Mucosa of rectum (tissue), 2 donors: Measurements from ENCODE around the gene HIP1.

Experiments used
- H3K27ac ChIP-seq, 2 donors: one replicate each; pipeline ENCODE4 v1.7.0; 2013; ENCODE audit warnings: inconsistent platforms in 2 of 2, low read depth in 2 of 2, low read length in 2 of 2
- H3K27me3 ChIP-seq, 2 donors: one replicate each; pipeline ENCODE4 v1.7.0; 2013; ENCODE audit warnings: low read length in 2 of 2; ENCODE audit not compliant: control insufficient read depth in 2 of 2, insufficient read depth in 2 of 2
- H3K36me3 ChIP-seq, 2 donors: one replicate each; pipeline ENCODE4 v1.7.0; 2013; ENCODE audit warnings: low read length in 2 of 2; ENCODE audit not compliant: control insufficient read depth in 2 of 2, insufficient read depth in 2 of 2
- H3K4me1 ChIP-seq, 2 donors: one replicate each; pipeline ENCODE4 v1.7.0; 2013; ENCODE audit warnings: low read length in 2 of 2, mild to moderate bottlenecking in 1 of 2; ENCODE audit not compliant: control insufficient read depth in 2 of 2, insufficient read depth in 2 of 2
- H3K4me3 ChIP-seq, 2 donors: one replicate each; pipeline ENCODE4 v1.7.0; 2013; ENCODE audit warnings: low read length in 2 of 2
- H3K9ac ChIP-seq, 2 donors: one replicate each; pipeline ENCODE4 v1.7.0; 2013; ENCODE audit warnings: low read length in 2 of 2, low read depth in 1 of 2, mild to moderate bottlenecking in 1 of 2
- H3K9me3 ChIP-seq, 2 donors: one replicate each; pipeline ENCODE4 v1.7.0; 2013; ENCODE audit warnings: low read length in 2 of 2; ENCODE audit not compliant: control insufficient read depth in 2 of 2
- donor health status: healthy.
- donor health status: Normal muscosa, but diverticular disease.

Gene HIP1

GRCh38 chr7:75646571-75647102, 92.1 kb downstream of the HIP1 start:
- no peak overlapping the region for H3K4me3 ChIP-seq
- no peaks in the 10 kb centered on the region for H3K36me3 ChIP-seq
- H3K27ac ChIP-seq: no peak overlapping the region
- H3K4me1 ChIP-seq: no peaks in the 10 kb centered on the region
- H3K27me3 ChIP-seq: no peaks in the 10 kb centered on the region
- H3K9me3 ChIP-seq: no peaks in the 10 kb centered on the region
- H3K9ac ChIP-seq: no peak overlapping the region

- no peaks in the 10 kb centered on the region for H3K36me3 ChIP-seq
- H3K27me3 ChIP-seq: no peaks in the 10 kb centered on the region
- no peak overlapping the region for H3K9ac ChIP-seq
- H3K9me3 ChIP-seq: no peaks in the 10 kb centered on the region
- H3K27ac ChIP-seq: no peak overlapping the region
- no peaks in the 10 kb centered on the region for H3K4me1 ChIP-seq
- no peak overlapping the region for H3K4me3 ChIP-seq
Observed at GRCh38 chr7:75645570-75645969, 93.2 kb downstream of the HIP1 start.

GRCh38 chr7:75644589-75644988, 94.2 kb downstream of the HIP1 start:
- Histone ChIP-seq H3K36me3 (no peaks in the 10 kb centered on the region), H3K4me3 (no peak overlapping the region), H3K27ac (no peak overlapping the region), H3K9me3 (no peaks in the 10 kb centered on the region), H3K27me3 (no peaks in the 10 kb centered on the region), H3K4me1 (peaks cover 2 to 5% of the 10 kb centered on the region in 2 donors), H3K9ac (no peak overlapping the region)

DNA sequence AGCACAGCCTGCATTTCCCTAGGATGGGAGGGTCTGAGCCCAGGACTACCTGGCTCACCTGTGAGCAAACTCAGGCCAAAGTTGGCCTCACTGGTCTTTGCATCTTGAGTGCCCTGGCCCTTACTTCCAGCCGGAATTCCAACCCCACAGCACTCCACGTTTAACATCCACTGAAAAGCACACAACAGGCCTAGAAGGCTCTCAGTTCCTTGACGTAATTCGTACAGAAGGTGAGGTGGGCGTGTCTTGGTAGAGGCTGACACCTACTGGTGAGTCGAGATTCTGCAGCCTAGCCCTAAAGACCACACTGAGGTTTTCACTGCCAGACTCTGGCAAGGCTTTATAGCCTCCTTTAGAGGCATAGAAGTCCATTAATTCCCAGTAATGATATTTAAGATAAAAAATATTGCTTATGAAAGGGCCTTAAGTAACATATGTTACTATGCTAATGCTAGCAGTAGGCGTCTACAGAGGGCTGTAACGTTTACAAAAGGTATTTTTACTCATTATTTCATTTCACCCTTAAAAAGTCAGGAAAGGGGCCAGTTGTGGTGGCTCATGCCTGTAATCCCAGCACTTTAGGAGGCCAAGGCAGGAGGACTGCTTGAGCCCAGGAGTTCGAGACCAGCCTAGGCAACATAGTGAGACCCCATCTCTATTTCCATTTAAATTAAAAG, 95.8 kb downstream of the HIP1 start:
- H3K36me3 ChIP-seq: no peaks in the 10 kb centered on the region
- no peaks in the 10 kb centered on the region for H3K9me3 ChIP-seq
- no peak overlapping the region for H3K9ac ChIP-seq
- peaks cover 4 to 12% of the 10 kb centered on the region in 2 donors for H3K4me1 ChIP-seq
- H3K27ac ChIP-seq: no peak overlapping the region
- H3K27me3 ChIP-seq: no peaks in the 10 kb centered on the region
- no peak overlapping the region for H3K4me3 ChIP-seq

DNA sequence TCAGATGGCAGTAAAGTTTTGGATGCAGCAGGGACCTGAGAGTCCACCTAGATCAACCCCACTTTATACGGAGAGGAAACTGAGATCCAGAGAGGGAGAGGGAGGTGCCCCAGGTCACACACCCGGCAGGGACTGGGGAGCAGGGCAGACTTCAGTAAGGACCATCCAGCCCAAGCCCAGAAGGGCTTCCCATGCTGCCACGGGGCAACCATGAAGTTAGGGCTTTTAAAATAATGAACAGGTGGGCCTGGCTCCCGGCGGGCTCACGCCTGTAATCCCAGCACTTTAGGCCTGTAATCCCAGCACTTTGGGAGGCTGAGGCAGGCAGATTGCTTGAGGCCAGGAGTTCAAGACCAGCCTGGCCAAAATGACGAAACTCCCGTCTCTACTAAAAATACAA, 98.5 kb downstream of the HIP1 start:
- H3K9ac ChIP-seq: no peak overlapping the region
- H3K27ac ChIP-seq: no peak overlapping the region
- H3K27me3 ChIP-seq: no peaks in the 10 kb centered on the region
- H3K4me3 ChIP-seq: peak overlapping the region in 1 of 2 donors; percentile 61
- H3K9me3 ChIP-seq: no peaks in the 10 kb centered on the region
- H3K4me1 ChIP-seq: peaks cover 4 to 12% of the 10 kb centered on the region in 2 donors
- H3K36me3 ChIP-seq: no peaks in the 10 kb centered on the region

DNA sequence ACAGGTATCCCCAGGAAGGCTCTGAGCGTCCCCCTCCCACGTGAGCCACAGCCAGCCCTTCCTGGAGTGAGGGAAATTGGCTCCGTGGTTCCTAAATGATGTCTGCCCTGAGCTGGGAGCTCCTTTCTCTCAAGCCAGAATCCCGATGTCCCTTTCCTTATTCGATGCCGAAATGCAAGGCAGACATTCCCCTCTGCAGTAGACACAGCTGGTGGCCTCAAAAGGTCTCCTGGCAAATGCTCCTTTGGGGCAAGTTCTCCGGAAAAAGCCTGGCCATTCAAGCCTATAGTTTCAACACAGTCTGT, 98.9 kb downstream of the HIP1 start:
- H3K9ac ChIP-seq: peak overlapping the region in 1 of 2 donors; percentile 63
- no peak overlapping the region for H3K27ac ChIP-seq
- H3K9me3 ChIP-seq: no peaks in the 10 kb centered on the region
- H3K4me1 ChIP-seq: peaks cover 4 to 12% of the 10 kb centered on the region in 2 donors
- H3K4me3 ChIP-seq: peak overlapping the region; percentile 61 to 66
- no peaks in the 10 kb centered on the region for H3K27me3 ChIP-seq
- H3K36me3 ChIP-seq: no peaks in the 10 kb centered on the region

DNA sequence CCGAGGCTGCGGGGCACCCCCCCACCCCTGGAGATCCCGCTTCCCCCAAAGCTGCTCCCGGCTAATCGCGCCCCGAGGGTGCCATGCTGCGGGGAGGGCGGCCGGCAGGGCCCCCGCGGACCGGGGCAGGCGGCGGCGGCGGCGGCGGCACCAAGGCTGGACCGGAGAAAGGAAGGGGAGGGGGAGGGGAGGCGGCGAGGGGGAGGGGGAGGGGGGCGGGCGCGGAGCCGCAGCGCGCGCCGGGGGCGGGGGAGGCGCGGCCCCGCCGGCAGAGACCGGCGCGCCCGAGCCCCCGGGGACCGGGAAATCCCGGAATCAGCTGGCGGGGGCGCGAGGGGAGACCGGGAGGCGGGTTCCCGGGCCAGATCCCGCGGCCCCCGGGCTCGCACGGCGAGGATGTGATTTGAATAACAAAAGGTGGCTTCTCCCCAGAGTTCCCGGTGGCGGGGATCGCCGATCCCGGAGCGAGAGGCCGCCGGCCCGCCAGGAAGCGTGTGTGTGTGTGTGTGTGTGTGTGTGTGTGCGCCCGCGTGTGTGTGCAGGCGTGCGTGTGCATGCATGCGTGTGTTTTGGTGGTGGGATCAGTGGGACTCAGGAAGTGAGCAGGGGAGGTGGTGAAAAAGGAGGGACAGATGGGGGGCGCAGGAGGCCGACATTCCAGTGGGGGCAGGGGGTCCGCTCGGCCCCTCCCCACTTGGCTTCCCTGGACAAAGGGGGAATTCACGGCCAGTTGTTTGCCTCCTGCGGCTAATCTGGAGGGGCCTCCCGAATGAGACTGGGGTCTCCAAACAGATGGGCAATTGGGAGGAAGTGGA, 99.5 kb downstream of the HIP1 start:
- H3K36me3 ChIP-seq: no peaks in the 10 kb centered on the region
- H3K27ac ChIP-seq: no peak overlapping the region
- no peaks in the 10 kb centered on the region for H3K27me3 ChIP-seq
- no peaks in the 10 kb centered on the region for H3K9me3 ChIP-seq
- peaks cover 4 to 12% of the 10 kb centered on the region in 2 donors for H3K4me1 ChIP-seq
- H3K9ac ChIP-seq: peak overlapping the region; percentile 14 to 63
- H3K4me3 ChIP-seq: peak overlapping the region; percentile 62 to 66

- Histone ChIP-seq H3K27ac (no peak overlapping the region), H3K9ac (peak overlapping the region in 1 of 2 donors; percentile 56), H3K4me3 (peak overlapping the region; percentile 57 to 62), H3K27me3 (no peaks in the 10 kb centered on the region), H3K9me3 (no peaks in the 10 kb centered on the region), H3K4me1 (peaks cover 4 to 12% of the 10 kb centered on the region in 2 donors), H3K36me3 (no peaks in the 10 kb centered on the region)
Observed at GRCh38 chr7:75638594-75639070, 100.1 kb downstream of the HIP1 start.

GRCh38 chr7:75637854-75638593, 100.7 kb downstream of the HIP1 start:
- H3K9me3 ChIP-seq: no peaks in the 10 kb centered on the region
- no peaks in the 10 kb centered on the region for H3K36me3 ChIP-seq
- no peaks in the 10 kb centered on the region for H3K27me3 ChIP-seq
- peak overlapping the region in 1 of 2 donors; percentile 56 for H3K9ac ChIP-seq
- H3K4me1 ChIP-seq: peaks cover 4 to 12% of the 10 kb centered on the region in 2 donors
- peak overlapping the region; percentile 57 to 62 for H3K4me3 ChIP-seq
- no peak overlapping the region for H3K27ac ChIP-seq

DNA sequence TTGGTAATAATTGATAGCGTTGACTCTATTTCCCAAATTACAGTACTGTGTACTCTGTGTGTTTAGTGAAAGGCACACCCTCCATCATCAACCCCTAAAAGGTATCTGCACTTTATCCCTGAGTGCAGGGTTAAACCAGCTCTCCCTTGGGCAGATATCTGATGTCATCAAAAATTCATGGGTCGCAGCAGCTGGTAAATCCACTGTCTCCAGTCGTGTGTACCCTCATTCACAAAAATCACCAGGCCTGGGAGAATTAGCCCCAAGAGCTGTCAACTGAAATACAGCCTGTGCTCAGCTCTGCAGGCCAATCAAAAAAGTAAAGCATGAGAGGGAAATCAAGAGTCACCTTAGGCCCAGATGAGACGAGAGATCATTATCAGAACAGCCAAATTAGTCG, 103.7 kb downstream of the HIP1 start:
- H3K27me3 ChIP-seq: no peaks in the 10 kb centered on the region
- H3K4me1 ChIP-seq: peaks cover 4 to 12% of the 10 kb centered on the region in 2 donors

More for the DNA sequence above, 103.7 kb downstream of the HIP1 start:
- Histone ChIP-seq H3K36me3 (no peaks in the 10 kb centered on the region), H3K4me3 (no peak overlapping the region), H3K27ac (no peak overlapping the region), H3K9me3 (no peaks in the 10 kb centered on the region), H3K9ac (no peak overlapping the region)
